RWPE2 (cell line): ENCODE results near the gene MAGEA10.
"Not testable (repeated sequence)": the region's sequence is repeated elsewhere in the genome, so short reads cannot be mapped to it uniquely, and the experiment has no call there.

Experiments used
- ATAC-seq: fragments of 200-7000 bp; cut with Tn5 transposase; 3 replicates; pipeline ENCODE4 v1.9.1; 2021; ENCODE audit warnings: low read depth
- DNase-seq: peaks from one replicate; pipeline ENCODE4 v3.0.0-alpha.2; 2020; ENCODE audit warnings: low spot score
- H3K27ac ChIP-seq: fragments of 450-650 bp; 2 replicates; pipeline ENCODE4 v1.5.1; 2017; ENCODE audit warnings: mild to moderate bottlenecking; ENCODE audit not compliant: poor library complexity, severe bottlenecking
- H3K27me3 ChIP-seq: fragments of 250-450 bp; sonication (Bioruptor Pico); 2 replicates; pipeline ENCODE4 v1.5.1; 2021; ENCODE audit warnings: mild to moderate bottlenecking, moderate library complexity; ENCODE audit not compliant: insufficient read depth, poor library complexity, severe bottlenecking
- H3K36me3 ChIP-seq: fragments of 250-450 bp; sonication (Bioruptor Pico); 2 replicates; pipeline ENCODE4 v1.5.1; 2020; ENCODE audit warnings: low read depth, mild to moderate bottlenecking, moderate library complexity
- H3K4me1 ChIP-seq: fragments of 250-450 bp; sonication (Bioruptor Pico); 2 replicates; pipeline ENCODE4 v1.5.1; 2021; ENCODE audit warnings: mild to moderate bottlenecking, moderate library complexity; ENCODE audit not compliant: insufficient read depth, poor library complexity, severe bottlenecking
- H3K4me3 ChIP-seq: fragments of 250-450 bp; sonication (Bioruptor Pico); 2 replicates; pipeline ENCODE4 v1.5.1; 2021; ENCODE audit warnings: mild to moderate bottlenecking, moderate library complexity; ENCODE audit not compliant: severe bottlenecking
- H3K9me3 ChIP-seq: fragments of 250-450 bp; sonication (Bioruptor Pico); 2 replicates; pipeline ENCODE4 v1.5.1; 2021; ENCODE audit warnings: mild to moderate bottlenecking, moderate library complexity; ENCODE audit not compliant: severe bottlenecking
- CTCF ChIP-seq: fragments of 450-650 bp; IDR thresholded peaks from one replicate; pipeline ENCODE4 v1.5.1; 2017; ENCODE audit warnings: mild to moderate bottlenecking, moderate library complexity; ENCODE audit not compliant: poor library complexity, severe bottlenecking

The MAGEA10 gene

GRCh38 chrX:152149648-152150047, 11.3 kb upstream of the MAGEA10 start:
- no peaks in the 10 kb centered on the region for H3K9me3 ChIP-seq
- no peak for ATAC-seq
- no peak for DNase-seq
- no peak overlapping the region for H3K27ac ChIP-seq
- H3K36me3 ChIP-seq, result no peaks in the 10 kb centered on the region
- H3K27me3 ChIP-seq, result no peaks in the 10 kb centered on the region
- no peak for TF ChIP-seq CTCF
- no peaks in the 10 kb centered on the region for H3K4me1 ChIP-seq
- no peak overlapping the region for H3K4me3 ChIP-seq

- H3K9me3 ChIP-seq, result no peaks in the 10 kb centered on the region
- no peaks in the 10 kb centered on the region for H3K36me3 ChIP-seq
- DNase-seq (no peak), ATAC-seq (no peak)
- H3K4me1 ChIP-seq, result no peaks in the 10 kb centered on the region
- no peaks in the 10 kb centered on the region for H3K27me3 ChIP-seq
- TF ChIP-seq CTCF, result no peak
- no peak overlapping the region for H3K27ac ChIP-seq
- H3K4me3 ChIP-seq, result no peak overlapping the region
Measured at GRCh38 chrX:152139589-152139988, 1.2 kb upstream of the MAGEA10 start.

- no peak overlapping the region for H3K27ac ChIP-seq
- no peak for TF ChIP-seq CTCF
- H3K4me1 ChIP-seq, result no peaks in the 10 kb centered on the region
- no peaks in the 10 kb centered on the region for H3K27me3 ChIP-seq
- ATAC-seq (no peak), DNase-seq (no peak)
- H3K36me3 ChIP-seq, result no peaks in the 10 kb centered on the region
- H3K4me3 ChIP-seq, result no peak overlapping the region
- H3K9me3 ChIP-seq, result no peaks in the 10 kb centered on the region
Measured at GRCh38 chrX:152137771-152138387, 498 bp downstream of the MAGEA10 start.

- Histone ChIP-seq H3K9me3 (no peaks in the 10 kb centered on the region), H3K27me3 (no peaks in the 10 kb centered on the region), H3K27ac (no peak overlapping the region), H3K36me3 (no peaks in the 10 kb centered on the region), H3K4me3 (no peak overlapping the region), H3K4me1 (no peaks in the 10 kb centered on the region)
- ATAC-seq (no peak), DNase-seq (no peak)
- TF ChIP-seq CTCF, result no peak
Measured at GRCh38 chrX:152136312-152136711, 2.1 kb downstream of the MAGEA10 start.

GRCh38 chrX:152131525-152131924, 6.9 kb downstream of the MAGEA10 start:
- H3K9me3 ChIP-seq, result no peaks in the 10 kb centered on the region
- ATAC-seq, result no peak
- no peaks in the 10 kb centered on the region for H3K36me3 ChIP-seq
- no peak overlapping the region for H3K4me3 ChIP-seq
- no peak for TF ChIP-seq CTCF
- DNase-seq, result no peak
- no peaks in the 10 kb centered on the region for H3K27me3 ChIP-seq
- H3K27ac ChIP-seq, result no peak overlapping the region
- no peaks in the 10 kb centered on the region for H3K4me1 ChIP-seq

GRCh38 chrX:152129069-152129844, 9.1 kb downstream of the MAGEA10 start:
- not testable (repeated sequence) for H3K36me3 ChIP-seq, H3K4me1 ChIP-seq, H3K9me3 ChIP-seq, ATAC-seq, H3K27ac ChIP-seq, H3K27me3 ChIP-seq, DNase-seq, H3K4me3 ChIP-seq
